HepG2 (cell line): ENCODE data around the gene MGAT4C. TPM values are rescaled to one million over a fixed set of nuclear protein-coding genes. Genes with fewer than 3 reads are reported as not detected.

Source experiments
- ATAC-seq: fragments of 200-7000 bp; cut with Tn5 transposase; 3 replicates; pipeline ENCODE4 v1.9.1; 2020; ENCODE audit warnings: mild to moderate bottlenecking, moderate library complexity
- BruUV-seq: library from RNA; stranded (reverse); fragments of 400-500 nt; replicated peaks from 2 replicates; lab custom pipeline; 2021; lab: Mats Ljungman, UMichigan
- CTCF ChIA-PET: fragments of 300-600 bp; formaldehyde crosslinking; extraction: SDS; loops from one replicate; lab custom pipeline; 2021; ENCODE audit warnings: low total read pairs, inconsistent platforms, low intra/inter-chr PET ratio; lab: Yijun Ruan, JAX
- POLR2A ChIA-PET: fragments of 350-600 bp; sonication (Branson Sonifier 250); formaldehyde crosslinking; loops from one replicate; lab custom pipeline; 2020; ENCODE audit warnings: antibody characterized with exemption, inconsistent platforms; lab: Yijun Ruan, JAX
- DNase-seq: peaks from one replicate; pipeline ENCODE4 v3.0.0-alpha.2; 2015; ENCODE audit warnings: low spot score
- FAIRE-seq: peaks from 3 replicates; lab custom pipeline; 2011; peaks lifted over from hg19 to GRCh38; lab: Jason Lieb, UNC
- H2AFZ ChIP-seq: one replicate; pipeline ENCODE4 v1.6.1; 2011; ENCODE audit warnings: low read length, inconsistent platforms
- H3K27ac ChIP-seq: fragments of 300-600 bp; 3 replicates; pipeline ENCODE4 v1.8.0; 2011; ENCODE audit warnings: mixed run types, mild to moderate bottlenecking, mixed read lengths, low read length, inconsistent platforms; ENCODE audit not compliant: insufficient read depth; ENCODE audit errors: extremely low read length
- H3K27me3 ChIP-seq, 2 experiments: fragments of 200-600 bp in 1 of 2; 2 replicates in 1 of 2; 3 replicates in 1 of 2; pipeline versions ENCODE4 v1.6.0 to v1.8.0; 2011; ENCODE audit warnings: low read length in 2 of 2, mild to moderate bottlenecking in 2 of 2, moderate library complexity in 2 of 2, inconsistent platforms in 1 of 2; ENCODE audit not compliant: insufficient read depth in 2 of 2, control insufficient read depth in 1 of 2
- H3K36me3 ChIP-seq, 2 experiments: fragments of 200-600 bp in 1 of 2; replicated peaks in 1 of 2; 2 replicates in 1 of 2; 3 replicates in 1 of 2; pipeline versions ENCODE4 v1.5.1 to v1.8.0; 2011; ENCODE audit warnings: low read length in 2 of 2, inconsistent platforms in 1 of 2; ENCODE audit not compliant: insufficient read depth in 2 of 2, control insufficient read depth in 1 of 2
- H3K4me1 ChIP-seq: 2 replicates; pipeline ENCODE4 v1.5.1; 2012; ENCODE audit warnings: low read length, inconsistent platforms; ENCODE audit not compliant: insufficient read depth
- H3K4me2 ChIP-seq: 2 replicates; pipeline ENCODE4 v1.6.0; 2011; ENCODE audit warnings: low read depth, low read length, inconsistent platforms
- H3K4me3 ChIP-seq, 3 experiments: fragments of 200-600 bp in 1 of 3; sonication (generic), shearing (Covaris generic) in 1 of 3; replicated peaks in 1 of 3; 2 replicates each; pipeline ENCODE4 v1.5.1; 2011 to 2016; ENCODE audit warnings: low read length in 3 of 3, inconsistent platforms in 2 of 3, low read depth in 2 of 3, mild to moderate bottlenecking in 2 of 3, control low read depth in 1 of 3, mixed read lengths in 1 of 3; ENCODE audit not compliant: insufficient read depth in 1 of 3
- H3K79me2 ChIP-seq: one replicate; pipeline ENCODE4 v1.6.1; 2011; ENCODE audit warnings: low read length, inconsistent platforms; ENCODE audit not compliant: insufficient read depth
- H3K9ac ChIP-seq: 2 replicates; pipeline ENCODE4 v1.6.0; 2011; ENCODE audit warnings: mild to moderate bottlenecking, low read depth, low read length, inconsistent platforms; ENCODE audit not compliant: insufficient read depth
- H3K9me3 ChIP-seq: 2 replicates; pipeline ENCODE4 v1.5.1; 2012; ENCODE audit warnings: mild to moderate bottlenecking, low read length
- H4K20me1 ChIP-seq: 2 replicates; pipeline ENCODE4 v1.6.0; 2011; ENCODE audit warnings: inconsistent platforms, mild to moderate bottlenecking, low read length, moderate library complexity; ENCODE audit not compliant: insufficient read depth
- CAMTA2 ChIP-seq: sonication (generic); formaldehyde crosslinking; IDR thresholded peaks from 2 replicates; pipeline ENCODE4 v1.4.0; 2020; ENCODE audit warnings: mild to moderate bottlenecking, missing genetic modification reagents, borderline replicate concordance
- CENPT ChIP-seq: sonication (generic); formaldehyde crosslinking; IDR thresholded peaks from 2 replicates; pipeline ENCODE4 v1.8.0; 2022; ENCODE audit warnings: low read depth, mild to moderate bottlenecking, moderate library complexity, missing genetic modification reagents
- SIN3B ChIP-seq: fragments of 150-350 bp; IDR thresholded peaks from 2 replicates; pipeline ENCODE4 v1.6.1; 2014; ENCODE audit warnings: low read length
- U2AF1 ChIP-seq: fragments of 200-400 bp; formaldehyde crosslinking; optimal IDR thresholded peaks from 2 replicates; pipeline ENCODE3; 2017; ENCODE audit warnings: mild to moderate bottlenecking, low read depth, low read length
- ZBTB42 ChIP-seq: sonication (generic); formaldehyde crosslinking; IDR thresholded peaks from 2 replicates; pipeline ENCODE4 v1.5.0; 2020; ENCODE audit warnings: mild to moderate bottlenecking, missing genetic modification reagents
- ZNF431 ChIP-seq: sonication (generic); formaldehyde crosslinking; IDR thresholded peaks from 2 replicates; pipeline ENCODE4 v1.9.0; 2022; ENCODE audit warnings: missing genetic modification reagents, low read depth, mild to moderate bottlenecking, borderline replicate concordance
- ZNF577 ChIP-seq: sonication (generic); formaldehyde crosslinking; IDR thresholded peaks from 2 replicates; pipeline ENCODE4 v1.4.0; 2020; ENCODE audit warnings: mild to moderate bottlenecking, low read depth, missing genetic modification reagents, borderline replicate concordance
- WGBS: methylation state at CpG from one replicate; pipeline ENCODE4 v1.1.6; 2017; ENCODE audit warnings: low lambda C conversion rate; 5-methylcytosine and 5-hydroxymethylcytosine counted together
- in situ Hi-C: cut with HindIII; loops from 2 replicates; pipeline ENCODE4 v1.10.0; 2017; ENCODE audit warnings: low pct_unique_long_range_greater_than_20kb; ENCODE audit not compliant: extremely low pct_ligation_motif_present
- intact Hi-C: fragments of 100-400 bp; cut with micrococcal nuclease; formaldehyde crosslinking; loops from one replicate; pipeline ENCODE4 v1.10.0; 2022; ENCODE audit not compliant: unreplicated experiment
- polyA plus RNA-seq, 8 experiments: library from polyadenylated mRNA; depleted of rRNA in 3 of 8; stranded (reverse) in 7 of 8; unstranded in 1 of 8; fragments of >200 nt; fragmentation: Illumina TruSeq in 4 of 8; extraction: Trizol in 4 of 8; gene quantifications; 2 replicates each; pipeline versions ENCODE4 v1.2.1 to v1.2.3, GENCODE V29; 2011 to 2016; ENCODE audit warnings: low read depth in 4 of 8, missing spikeins in 1 of 8, mixed read lengths in 1 of 8; ENCODE audit not compliant: insufficient read depth in 1 of 8
- total RNA-seq, 5 experiments: library from RNA; depleted of rRNA; stranded (reverse); fragments of >200 nt; fragmentation: Illumina TruSeq; extraction: Trizol; gene quantifications; 2 replicates each; pipeline ENCODE4 v1.2.3, GENCODE V29; 2016; ENCODE audit warnings: low read depth in 1 of 5
- TF ChIP-seq, protein P1 (sequence below): IDR thresholded peaks from 2 replicates; pipeline ENCODE4 v1.6.1; 2012; ENCODE audit warnings: low read depth, low read length, improper control_type of control experiment
- TF ChIP-seq, protein P2 (sequence below): conservative IDR thresholded peaks from 2 replicates; pipeline ENCODE4 v1.6.1; 2018; ENCODE audit warnings: missing genetic modification reagents
- TF ChIP-seq, protein P3 (sequence below): sonication (generic); formaldehyde crosslinking; conservative IDR thresholded peaks from 2 replicates; pipeline ENCODE4 v1.4.0; 2020; ENCODE audit warnings: missing genetic modification reagents
- TF ChIP-seq, protein P4 (sequence below): IDR thresholded peaks from 2 replicates; pipeline ENCODE4 v1.4.0; 2020; ENCODE audit warnings: mild to moderate bottlenecking, missing genetic modification reagents
- TF ChIP-seq, protein P5 (sequence below): sonication (generic); formaldehyde crosslinking; IDR thresholded peaks from 2 replicates; pipeline ENCODE4 v1.4.0; 2020; ENCODE audit warnings: missing genetic modification reagents, borderline replicate concordance

The MGAT4C gene
- total and polyA plus RNA-seq, 2 of the 13 experiments (the other 11 are each of a cell fraction or from before 2014, with no cell fraction given): not detected

DNA sequence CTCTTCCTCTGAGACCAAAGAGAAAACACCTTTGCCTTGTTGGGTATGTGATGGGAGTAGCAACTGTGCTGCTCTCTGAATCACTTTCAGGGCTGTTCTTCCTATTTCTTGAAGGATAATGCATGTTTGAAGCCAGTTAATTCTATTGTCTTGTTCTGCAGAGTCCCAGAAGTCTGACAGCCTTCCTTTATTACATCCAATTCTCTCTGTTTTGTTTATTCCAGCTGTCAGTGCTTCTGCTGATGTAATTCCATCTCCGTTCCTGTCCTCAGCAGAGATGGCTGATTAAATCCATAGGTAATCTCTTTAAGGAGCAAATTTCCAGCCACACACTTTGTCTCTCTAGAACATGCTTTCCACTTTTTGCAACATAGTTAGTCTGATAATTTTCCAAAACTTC lies 59.7 kb downstream of the MGAT4C start:
- POLR2A ChIA-PET: no interaction called here
- FAIRE-seq: no peak
- TF ChIP-seq, protein P1, sequence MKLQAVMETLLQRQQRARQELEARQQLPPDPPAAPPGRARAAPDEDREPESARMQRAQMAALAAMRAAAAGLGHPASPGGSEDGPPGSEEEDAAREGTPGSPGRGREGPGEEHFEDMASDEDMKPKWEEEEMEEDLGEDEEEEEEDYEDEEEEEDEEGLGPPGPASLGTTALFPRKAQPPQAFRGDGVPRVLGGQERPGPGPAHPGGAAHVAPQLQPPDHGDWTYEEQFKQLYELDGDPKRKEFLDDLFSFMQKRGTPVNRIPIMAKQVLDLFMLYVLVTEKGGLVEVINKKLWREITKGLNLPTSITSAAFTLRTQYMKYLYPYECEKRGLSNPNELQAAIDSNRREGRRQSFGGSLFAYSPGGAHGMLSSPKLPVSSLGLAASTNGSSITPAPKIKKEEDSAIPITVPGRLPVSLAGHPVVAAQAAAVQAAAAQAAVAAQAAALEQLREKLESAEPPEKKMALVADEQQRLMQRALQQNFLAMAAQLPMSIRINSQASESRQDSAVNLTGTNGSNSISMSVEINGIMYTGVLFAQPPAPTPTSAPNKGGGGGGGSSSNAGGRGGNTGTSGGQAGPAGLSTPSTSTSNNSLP: no peak
- TF ChIP-seq U2AF1 (no peak), CAMTA2 (CRISPR knock-in tag) (no peak), ZNF577 (CRISPR knock-in tag) (no peak), SIN3B (no peak), CENPT (CRISPR knock-in tag) (no peak), ZNF431 (CRISPR knock-in tag) (no peak), ZBTB42 (CRISPR knock-in tag) (no peak)
- TF ChIP-seq, protein P2, sequence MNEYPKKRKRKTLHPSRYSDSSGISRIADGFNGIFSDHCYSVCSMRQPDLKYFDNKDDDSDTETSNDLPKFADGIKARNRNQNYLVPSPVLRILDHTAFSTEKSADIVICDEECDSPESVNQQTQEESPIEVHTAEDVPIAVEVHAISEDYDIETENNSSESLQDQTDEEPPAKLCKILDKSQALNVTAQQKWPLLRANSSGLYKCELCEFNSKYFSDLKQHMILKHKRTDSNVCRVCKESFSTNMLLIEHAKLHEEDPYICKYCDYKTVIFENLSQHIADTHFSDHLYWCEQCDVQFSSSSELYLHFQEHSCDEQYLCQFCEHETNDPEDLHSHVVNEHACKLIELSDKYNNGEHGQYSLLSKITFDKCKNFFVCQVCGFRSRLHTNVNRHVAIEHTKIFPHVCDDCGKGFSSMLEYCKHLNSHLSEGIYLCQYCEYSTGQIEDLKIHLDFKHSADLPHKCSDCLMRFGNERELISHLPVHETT (CRISPR knock-in tag): no peak
- TF ChIP-seq, protein P3, sequence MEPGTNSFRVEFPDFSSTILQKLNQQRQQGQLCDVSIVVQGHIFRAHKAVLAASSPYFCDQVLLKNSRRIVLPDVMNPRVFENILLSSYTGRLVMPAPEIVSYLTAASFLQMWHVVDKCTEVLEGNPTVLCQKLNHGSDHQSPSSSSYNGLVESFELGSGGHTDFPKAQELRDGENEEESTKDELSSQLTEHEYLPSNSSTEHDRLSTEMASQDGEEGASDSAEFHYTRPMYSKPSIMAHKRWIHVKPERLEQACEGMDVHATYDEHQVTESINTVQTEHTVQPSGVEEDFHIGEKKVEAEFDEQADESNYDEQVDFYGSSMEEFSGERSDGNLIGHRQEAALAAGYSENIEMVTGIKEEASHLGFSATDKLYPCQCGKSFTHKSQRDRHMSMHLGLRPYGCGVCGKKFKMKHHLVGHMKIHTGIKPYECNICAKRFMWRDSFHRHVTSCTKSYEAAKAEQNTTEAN: no peak
- TF ChIP-seq, protein P4, sequence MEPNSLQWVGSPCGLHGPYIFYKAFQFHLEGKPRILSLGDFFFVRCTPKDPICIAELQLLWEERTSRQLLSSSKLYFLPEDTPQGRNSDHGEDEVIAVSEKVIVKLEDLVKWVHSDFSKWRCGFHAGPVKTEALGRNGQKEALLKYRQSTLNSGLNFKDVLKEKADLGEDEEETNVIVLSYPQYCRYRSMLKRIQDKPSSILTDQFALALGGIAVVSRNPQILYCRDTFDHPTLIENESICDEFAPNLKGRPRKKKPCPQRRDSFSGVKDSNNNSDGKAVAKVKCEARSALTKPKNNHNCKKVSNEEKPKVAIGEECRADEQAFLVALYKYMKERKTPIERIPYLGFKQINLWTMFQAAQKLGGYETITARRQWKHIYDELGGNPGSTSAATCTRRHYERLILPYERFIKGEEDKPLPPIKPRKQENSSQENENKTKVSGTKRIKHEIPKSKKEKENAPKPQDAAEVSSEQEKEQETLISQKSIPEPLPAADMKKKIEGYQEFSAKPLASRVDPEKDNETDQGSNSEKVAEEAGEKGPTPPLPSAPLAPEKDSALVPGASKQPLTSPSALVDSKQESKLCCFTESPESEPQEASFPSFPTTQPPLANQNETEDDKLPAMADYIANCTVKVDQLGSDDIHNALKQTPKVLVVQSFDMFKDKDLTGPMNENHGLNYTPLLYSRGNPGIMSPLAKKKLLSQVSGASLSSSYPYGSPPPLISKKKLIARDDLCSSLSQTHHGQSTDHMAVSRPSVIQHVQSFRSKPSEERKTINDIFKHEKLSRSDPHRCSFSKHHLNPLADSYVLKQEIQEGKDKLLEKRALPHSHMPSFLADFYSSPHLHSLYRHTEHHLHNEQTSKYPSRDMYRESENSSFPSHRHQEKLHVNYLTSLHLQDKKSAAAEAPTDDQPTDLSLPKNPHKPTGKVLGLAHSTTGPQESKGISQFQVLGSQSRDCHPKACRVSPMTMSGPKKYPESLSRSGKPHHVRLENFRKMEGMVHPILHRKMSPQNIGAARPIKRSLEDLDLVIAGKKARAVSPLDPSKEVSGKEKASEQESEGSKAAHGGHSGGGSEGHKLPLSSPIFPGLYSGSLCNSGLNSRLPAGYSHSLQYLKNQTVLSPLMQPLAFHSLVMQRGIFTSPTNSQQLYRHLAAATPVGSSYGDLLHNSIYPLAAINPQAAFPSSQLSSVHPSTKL (CRISPR knock-in tag): no peak
- TF ChIP-seq, protein P5, sequence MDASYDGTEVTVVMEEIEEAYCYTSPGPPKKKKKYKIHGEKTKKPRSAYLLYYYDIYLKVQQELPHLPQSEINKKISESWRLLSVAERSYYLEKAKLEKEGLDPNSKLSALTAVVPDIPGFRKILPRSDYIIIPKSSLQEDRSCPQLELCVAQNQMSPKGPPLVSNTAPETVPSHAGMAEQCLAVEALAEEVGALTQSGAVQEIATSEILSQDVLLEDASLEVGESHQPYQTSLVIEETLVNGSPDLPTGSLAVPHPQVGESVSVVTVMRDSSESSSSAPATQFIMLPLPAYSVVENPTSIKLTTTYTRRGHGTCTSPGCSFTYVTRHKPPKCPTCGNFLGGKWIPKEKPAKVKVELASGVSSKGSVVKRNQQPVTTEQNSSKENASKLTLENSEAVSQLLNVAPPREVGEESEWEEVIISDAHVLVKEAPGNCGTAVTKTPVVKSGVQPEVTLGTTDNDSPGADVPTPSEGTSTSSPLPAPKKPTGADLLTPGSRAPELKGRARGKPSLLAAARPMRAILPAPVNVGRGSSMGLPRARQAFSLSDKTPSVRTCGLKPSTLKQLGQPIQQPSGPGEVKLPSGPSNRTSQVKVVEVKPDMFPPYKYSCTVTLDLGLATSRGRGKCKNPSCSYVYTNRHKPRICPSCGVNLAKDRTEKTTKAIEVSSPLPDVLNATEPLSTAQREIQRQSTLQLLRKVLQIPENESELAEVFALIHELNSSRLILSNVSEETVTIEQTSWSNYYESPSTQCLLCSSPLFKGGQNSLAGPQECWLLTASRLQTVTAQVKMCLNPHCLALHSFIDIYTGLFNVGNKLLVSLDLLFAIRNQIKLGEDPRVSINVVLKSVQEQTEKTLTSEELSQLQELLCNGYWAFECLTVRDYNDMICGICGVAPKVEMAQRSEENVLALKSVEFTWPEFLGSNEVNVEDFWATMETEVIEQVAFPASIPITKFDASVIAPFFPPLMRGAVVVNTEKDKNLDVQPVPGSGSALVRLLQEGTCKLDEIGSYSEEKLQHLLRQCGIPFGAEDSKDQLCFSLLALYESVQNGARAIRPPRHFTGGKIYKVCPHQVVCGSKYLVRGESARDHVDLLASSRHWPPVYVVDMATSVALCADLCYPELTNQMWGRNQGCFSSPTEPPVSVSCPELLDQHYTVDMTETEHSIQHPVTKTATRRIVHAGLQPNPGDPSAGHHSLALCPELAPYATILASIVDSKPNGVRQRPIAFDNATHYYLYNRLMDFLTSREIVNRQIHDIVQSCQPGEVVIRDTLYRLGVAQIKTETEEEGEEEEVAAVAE: no peak

More for the DNA sequence above, 59.7 kb downstream of the MGAT4C start:
- no peak for ATAC-seq
- H4K20me1 ChIP-seq: no peaks in the 10 kb centered on the region
- CTCF ChIA-PET: no interaction called here
- H3K27me3 ChIP-seq: no peaks in the 10 kb centered on the region
- no peaks in the 10 kb centered on the region for H3K4me1 ChIP-seq
- DNase-seq: no peak
- 3% methylated on average over 1 of the region's 1 CpG for WGBS
- H3K27ac ChIP-seq: no peak overlapping the region
- no peak overlapping the region for H3K9ac ChIP-seq
- no peaks in the 10 kb centered on the region for H3K9me3 ChIP-seq
- no peaks in the 10 kb centered on the region for H3K36me3 ChIP-seq
- no peak overlapping the region for H2AFZ ChIP-seq
- intact Hi-C loops: no loop called here
- H3K79me2 ChIP-seq: no peaks in the 10 kb centered on the region
- in situ Hi-C loops: no loop called here
- H3K4me3 ChIP-seq: no peak overlapping the region
- no TSS peak for BruUV-seq
- no peak overlapping the region for H3K4me2 ChIP-seq
